Activated T-cell treated with anti-CD3 and anti-CD28 coated beads for 48 hours (primary cell): ENCODE data around the gene FECH.

Experiments used
- DNase-seq: peaks from one replicate; pipeline ENCODE4 v3.0.0-alpha.2; 2020; ENCODE audit warnings: low read depth

Gene FECH

DNA sequence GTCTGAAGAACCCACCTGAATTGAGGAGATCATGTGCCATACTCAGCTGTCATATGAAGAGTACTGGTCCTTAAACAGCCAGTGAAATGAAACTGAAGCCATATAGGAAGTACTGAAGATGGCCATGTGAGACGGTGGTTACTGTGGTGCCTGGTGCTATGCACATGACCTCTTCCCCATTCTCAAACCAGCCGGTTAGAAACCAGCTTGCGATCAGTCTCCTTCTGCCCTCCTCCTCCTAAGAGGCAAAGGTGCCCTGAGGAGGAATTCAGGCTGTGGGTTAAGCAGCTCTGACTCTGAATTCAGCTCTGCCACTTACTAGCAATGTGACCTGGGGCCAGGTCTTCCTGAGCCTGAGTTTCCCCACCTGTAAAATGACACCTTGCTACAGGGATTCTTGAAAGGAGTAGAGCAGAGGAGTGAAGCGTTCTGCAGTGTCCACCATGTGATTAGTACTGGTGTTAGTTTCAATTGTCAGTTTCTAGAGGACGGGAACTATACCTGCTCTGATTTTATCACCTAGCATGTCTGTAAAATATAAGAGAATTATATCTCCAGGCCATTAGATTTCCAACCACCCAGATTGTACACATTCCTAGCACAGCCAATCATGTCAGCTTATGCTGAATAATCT, 5.1 kb downstream of the FECH start:
- DNase-seq, result no peak

- no peak for DNase-seq
Observed at GRCh38 chr18:57579934-57580333, 6.6 kb downstream of the FECH start.

- DNase-seq, result no peak
Observed at GRCh38 chr18:57576316-57576715, 10.2 kb downstream of the FECH start.

- DNase-seq, result no peak
Observed at GRCh38 chr18:57575542-57575941, 11.0 kb downstream of the FECH start.

DNA sequence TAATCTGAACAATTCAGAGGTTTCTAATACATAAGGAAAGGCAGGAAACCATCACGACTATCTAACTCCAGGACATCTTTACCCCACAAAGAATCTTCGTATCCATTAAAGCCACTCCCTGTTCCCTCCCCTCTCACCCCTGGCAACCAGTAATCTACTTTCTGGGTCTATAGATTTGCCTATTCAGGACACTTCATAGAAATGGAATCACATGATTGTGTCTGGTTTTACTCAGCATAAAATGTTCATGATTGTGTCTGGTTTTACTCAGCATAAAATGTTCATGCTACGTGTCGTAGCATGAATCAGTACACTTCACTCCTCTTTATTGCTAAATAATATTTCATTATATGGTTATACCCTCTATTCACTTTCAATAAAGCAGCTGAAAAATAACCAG, 11.6 kb downstream of the FECH start:
- no peak for DNase-seq

GRCh38 chr18:57570162-57570561, 16.3 kb downstream of the FECH start:
- no peak for DNase-seq

GRCh38 chr18:57569133-57569532, 17.4 kb downstream of the FECH start:
- DNase-seq, result no peak

DNA sequence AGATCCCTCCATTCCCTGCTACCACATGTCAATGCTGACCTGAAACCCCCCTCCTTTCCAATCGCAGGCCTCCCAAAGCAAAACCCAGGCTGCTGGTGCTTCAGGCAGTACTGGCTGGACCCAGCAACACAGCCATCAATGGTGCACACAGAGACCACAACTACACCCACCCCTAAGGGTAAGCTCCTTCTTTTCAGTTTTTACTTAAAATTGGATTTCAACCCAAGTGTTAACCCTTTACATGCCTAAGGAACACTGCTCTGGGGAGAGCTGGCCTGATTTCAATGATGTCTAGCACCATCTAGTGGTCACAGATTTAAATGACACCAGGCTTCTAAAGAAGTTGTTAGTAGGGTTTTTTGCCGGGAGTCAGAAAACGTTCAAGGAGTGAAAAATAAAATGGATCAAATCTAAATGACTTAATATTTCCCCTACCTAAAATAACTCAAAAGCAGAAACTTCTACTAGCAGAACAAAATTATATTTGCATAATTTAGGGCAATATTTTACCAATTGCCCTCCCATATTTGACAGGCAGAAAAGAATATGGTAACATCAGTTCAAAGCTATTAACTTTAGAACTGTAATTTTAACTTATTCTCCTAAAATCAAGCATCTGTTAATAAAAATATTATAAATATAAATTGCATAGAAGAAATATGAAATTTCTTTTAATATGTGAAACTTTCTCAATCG, 24.6 kb downstream of the FECH start:
- DNase-seq, result no peak

DNA sequence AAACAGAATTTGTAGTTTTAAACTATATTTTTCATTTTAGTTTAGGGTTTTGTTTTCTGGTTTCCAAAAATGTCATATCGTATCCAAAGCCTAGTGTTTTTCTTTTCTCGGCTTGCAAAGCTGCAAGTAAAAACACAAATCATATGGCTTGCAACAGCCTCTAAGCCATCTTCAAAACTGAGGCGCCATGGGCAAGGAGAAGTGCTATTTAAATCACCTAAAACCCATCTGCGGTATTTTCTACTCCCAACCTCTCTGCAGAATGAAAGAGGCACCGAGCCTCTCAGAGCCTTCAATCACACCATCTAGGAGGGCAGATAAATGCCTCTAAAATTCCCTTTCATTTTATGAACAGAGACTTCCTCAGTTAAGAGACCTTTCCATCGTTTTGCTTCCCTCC, 25.2 kb downstream of the FECH start:
- DNase-seq, result no peak

GRCh38 chr18:57559314-57559713, 27.2 kb downstream of the FECH start:
- no peak for DNase-seq

DNA sequence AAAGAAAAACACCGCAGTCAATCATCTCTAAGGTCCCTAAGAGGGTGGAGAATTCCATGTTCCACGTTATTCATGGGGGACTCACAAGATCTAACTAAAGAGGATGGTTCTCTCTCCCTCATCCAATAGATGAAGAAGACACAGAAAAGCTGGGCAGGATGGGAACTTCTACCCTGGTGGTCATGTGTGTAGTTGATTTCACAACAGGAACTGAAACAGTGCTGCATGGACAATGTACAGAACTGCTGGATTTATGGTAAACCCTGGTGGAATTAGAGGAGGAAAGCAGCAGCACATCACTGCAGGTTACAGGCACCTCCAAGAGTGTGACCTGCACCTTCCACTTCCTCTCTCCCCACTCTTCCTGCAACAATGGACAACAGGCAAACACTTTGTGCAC, 31.4 kb downstream of the FECH start:
- no peak for DNase-seq

GRCh38 chr18:57550510-57550909, 36.0 kb downstream of the FECH start:
- no peak for DNase-seq

DNA sequence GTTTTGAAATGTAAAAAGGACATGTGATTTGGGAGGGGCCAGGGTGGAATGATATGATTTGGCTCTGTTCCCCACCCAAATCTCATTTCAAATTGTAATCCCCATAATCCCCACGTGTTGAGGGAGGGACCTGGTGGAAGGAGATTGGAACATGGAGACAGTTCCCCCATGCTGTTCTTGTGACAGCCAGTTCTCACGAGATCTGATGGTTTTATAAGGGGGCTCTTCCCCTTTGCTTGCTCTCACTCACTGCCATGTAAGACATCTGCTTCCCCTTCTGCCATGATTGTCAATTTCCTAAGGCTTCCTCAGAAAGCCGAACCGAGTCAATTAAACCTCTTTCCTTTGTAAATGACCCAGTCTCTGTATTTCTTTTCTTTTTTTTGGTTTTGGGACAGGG, 39.2 kb downstream of the FECH start:
- DNase-seq, result no peak

DNA sequence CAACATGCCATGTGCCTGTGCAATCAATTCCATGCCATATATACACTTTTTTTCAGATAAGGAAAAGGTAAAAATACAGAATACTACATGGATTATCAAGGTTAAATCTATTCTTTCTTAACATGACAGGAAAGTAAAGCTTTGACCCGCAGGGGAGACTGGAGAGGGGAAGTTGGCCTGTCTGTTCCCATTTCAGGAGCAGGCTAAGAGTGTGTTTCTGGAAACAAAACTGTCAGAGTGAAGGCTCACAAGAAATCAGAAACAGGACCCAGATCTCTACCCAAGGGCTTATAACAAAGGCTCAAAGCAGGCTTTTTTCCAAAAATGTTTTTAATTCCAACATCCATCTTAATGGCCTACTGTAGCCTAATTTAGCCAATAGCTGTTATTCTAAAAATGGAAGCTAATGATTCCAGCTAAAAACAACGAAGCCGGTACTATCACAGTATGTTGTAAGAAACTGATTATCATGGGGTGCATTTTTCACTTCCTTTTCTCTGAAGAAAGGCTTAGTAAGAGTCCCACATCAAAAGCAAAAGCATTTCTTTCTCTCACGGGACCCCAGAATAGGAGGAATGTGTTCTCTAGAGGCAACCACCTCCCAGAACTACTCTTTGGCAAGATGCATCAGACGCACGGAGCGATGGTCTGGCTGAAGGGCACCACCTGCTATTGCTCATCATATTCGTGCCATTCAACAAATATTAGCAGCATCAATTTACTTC, 41.4 kb downstream of the FECH start:
- no peak for DNase-seq

GRCh38 chr18:57543560-57543959, 42.9 kb downstream of the FECH start:
- no peak for DNase-seq

GRCh38 chr18:57542812-57543427, 43.6 kb downstream of the FECH start:
- no peak for DNase-seq

DNA sequence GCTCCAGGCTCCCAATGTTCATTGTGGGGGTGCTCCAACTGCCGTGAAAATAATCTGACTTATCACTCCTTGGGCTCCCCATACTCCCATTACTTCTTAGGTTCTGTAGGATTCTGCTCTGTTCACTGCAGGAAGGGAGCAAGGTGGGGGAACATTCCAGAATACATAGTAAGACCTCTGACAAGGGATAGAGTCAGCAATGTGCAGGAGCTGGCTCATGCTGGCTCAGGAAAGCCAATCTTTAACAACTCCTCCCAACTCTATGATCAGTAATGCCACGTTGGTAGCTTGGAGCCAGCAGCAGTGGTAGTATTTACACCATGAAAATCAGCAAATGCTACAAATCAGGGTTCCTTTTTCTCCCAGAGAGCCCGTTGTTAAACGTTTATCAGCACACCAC, 44.4 kb downstream of the FECH start:
- no peak for DNase-seq

DNA sequence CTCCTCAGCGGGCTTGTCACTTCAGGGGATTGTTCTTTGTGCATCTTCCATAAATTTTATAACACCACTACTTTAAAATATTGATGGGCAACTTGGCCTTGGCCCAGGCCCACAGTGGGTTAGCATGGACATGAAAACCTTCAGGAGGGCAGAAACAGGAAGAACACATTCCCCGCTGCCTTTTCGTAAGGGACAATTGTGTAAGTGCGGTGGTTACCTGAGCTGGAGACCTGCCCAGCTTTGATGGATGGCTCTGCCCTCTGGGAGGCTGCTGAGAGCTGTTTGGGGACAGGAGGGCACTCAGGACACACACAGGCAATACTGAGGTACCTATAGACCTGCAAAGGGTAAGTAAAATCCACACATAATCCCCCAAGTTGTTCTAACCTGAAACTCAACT, 46.8 kb downstream of the FECH start:
- no peak for DNase-seq

DNA sequence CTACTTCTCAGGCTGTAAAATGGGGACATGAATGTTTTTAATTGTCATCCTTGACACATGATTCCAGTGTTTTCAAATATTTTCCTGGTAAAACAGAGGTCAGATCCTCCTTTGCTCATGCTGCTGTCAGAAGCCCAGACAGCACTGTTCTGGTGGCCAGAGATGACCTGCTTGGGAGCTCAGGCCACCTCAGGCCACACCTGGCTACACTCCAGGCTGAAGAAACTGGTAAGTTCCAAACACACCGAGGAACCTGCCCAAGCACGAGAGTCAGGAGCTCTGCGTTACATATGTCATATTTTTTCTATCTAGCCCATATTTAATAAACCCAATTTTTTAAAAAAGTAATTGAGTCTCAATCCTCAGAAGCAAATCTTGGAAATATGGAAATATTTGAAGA, 47.9 kb downstream of the FECH start:
- DNase-seq, result no peak

GRCh38 chr18:57534511-57534909, 52.0 kb downstream of the FECH start:
- no peak for DNase-seq

DNA sequence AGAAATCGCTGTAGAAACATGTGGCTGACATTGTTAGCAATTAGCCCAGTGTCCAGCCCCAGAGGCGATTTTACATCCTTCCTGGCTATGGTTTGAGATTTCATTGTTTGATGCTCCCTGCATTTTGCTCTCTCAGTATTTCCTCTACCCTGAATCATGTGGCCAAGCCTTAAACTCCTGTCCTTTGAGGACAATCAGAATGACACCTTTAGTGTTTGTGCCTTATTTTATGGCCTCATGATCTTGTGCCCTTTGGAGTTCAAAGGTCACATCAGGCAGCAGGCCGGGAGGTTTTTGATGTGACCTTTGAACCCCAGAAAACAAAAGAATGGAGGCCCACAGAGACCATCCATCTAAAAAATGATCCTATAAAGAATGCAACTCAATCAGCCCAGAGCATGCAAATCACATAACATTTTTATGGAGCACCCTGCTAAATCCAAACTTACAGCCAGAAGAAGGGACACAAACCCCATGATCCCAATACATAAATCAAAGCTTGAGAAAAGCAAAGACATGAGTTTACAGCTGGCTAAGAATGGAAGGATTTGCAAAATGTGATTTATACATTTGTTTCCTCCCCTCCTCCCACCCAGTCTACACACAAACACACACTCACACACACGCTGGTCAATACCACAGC, 52.5 kb downstream of the FECH start:
- DNase-seq, result no peak
